H1 (cell line): ENCODE results near the gene POLG.

ENCODE experiments used
- ASH2L ChIP-seq: fragments of 200-600, 300-600 bp; sonication (generic); IDR thresholded peaks from one replicate; pipeline ENCODE4 v1.7.1; 2017; ENCODE audit warnings: low read length
- CREB1 ChIP-seq: IDR thresholded peaks from 2 replicates; pipeline ENCODE4 v1.6.1; 2012; ENCODE audit warnings: inconsistent platforms
- EZH2 ChIP-seq: fragments of 200-600 bp; sonication (generic); IDR thresholded peaks from 2 replicates; pipeline ENCODE4 v1.7.1; 2012; ENCODE audit warnings: low read depth, mild to moderate bottlenecking, moderate library complexity, low read length, inconsistent platforms; ENCODE audit not compliant: severe bottlenecking
- GABPA ChIP-seq: IDR thresholded peaks from 2 replicates; pipeline ENCODE4 v1.6.1; 2011; ENCODE audit warnings: mild to moderate bottlenecking, low read length, moderate library complexity, borderline replicate concordance; ENCODE audit not compliant: insufficient read depth
- JUND ChIP-seq: IDR thresholded peaks from 2 replicates; pipeline ENCODE4 v1.6.1; 2011; ENCODE audit warnings: mild to moderate bottlenecking, improper control_type of control experiment, low read length
- KDM1A ChIP-seq: fragments of 200-600, 300-600 bp; sonication (generic); IDR thresholded peaks from 2 replicates; pipeline ENCODE4 v1.7.1; 2016; ENCODE audit warnings: mild to moderate bottlenecking, low read length, borderline replicate concordance
- POLR2A ChIP-seq, 2 experiments: IDR thresholded peaks; 1 replicate in 1 of 2; 2 replicates in 1 of 2; pipeline ENCODE4 v1.6.1; 2011; ENCODE audit warnings: low read depth in 2 of 2, low read length in 2 of 2, mild to moderate bottlenecking in 2 of 2; ENCODE audit errors: control extremely low read depth in 1 of 2
- POLR2AphosphoS5 ChIP-seq: IDR thresholded peaks from 2 replicates; pipeline ENCODE4 v1.6.1; 2011; ENCODE audit warnings: low read depth, low read length
- RFX5 ChIP-seq: IDR thresholded peaks from 2 replicates; pipeline ENCODE4 v1.6.1; 2011; ENCODE audit warnings: low read depth, low read length, improper control_type of control experiment, borderline replicate concordance
- RNF2 ChIP-seq: fragments of 200-900, 300-1000 bp; sonication (generic); IDR thresholded peaks from 2 replicates; pipeline ENCODE4 v1.7.1; 2016; ENCODE audit warnings: borderline replicate concordance, low read depth, mild to moderate bottlenecking, antibody characterized with exemption, low read length; ENCODE audit not compliant: poor library complexity, severe bottlenecking; ENCODE audit errors: missing control alignments
- SP2 ChIP-seq: IDR thresholded peaks from 2 replicates; pipeline ENCODE4 v1.6.1; 2012; ENCODE audit warnings: mild to moderate bottlenecking, low read length, inconsistent platforms
- SRF ChIP-seq: IDR thresholded peaks from 2 replicates; pipeline ENCODE4 v1.6.1; 2011; ENCODE audit warnings: mild to moderate bottlenecking, low read depth, low read length, moderate library complexity
- YY1 ChIP-seq: IDR thresholded peaks from 2 replicates; pipeline ENCODE4 v1.6.1; 2011; ENCODE audit warnings: low read depth, mild to moderate bottlenecking, low read length
- TF ChIP-seq, protein P1 (sequence below), 3 experiments: IDR thresholded peaks; 1 replicate in 2 of 3; 2 replicates in 1 of 3; pipeline versions ENCODE4 v1.5.1 to v1.6.1; 2011; ENCODE audit warnings: low read length in 3 of 3, mild to moderate bottlenecking in 3 of 3, inconsistent platforms in 2 of 3, low read depth in 1 of 3, moderate library complexity in 1 of 3; ENCODE audit not compliant: insufficient read depth in 1 of 3; ENCODE audit errors: control extremely low read depth in 1 of 3

DNA sequence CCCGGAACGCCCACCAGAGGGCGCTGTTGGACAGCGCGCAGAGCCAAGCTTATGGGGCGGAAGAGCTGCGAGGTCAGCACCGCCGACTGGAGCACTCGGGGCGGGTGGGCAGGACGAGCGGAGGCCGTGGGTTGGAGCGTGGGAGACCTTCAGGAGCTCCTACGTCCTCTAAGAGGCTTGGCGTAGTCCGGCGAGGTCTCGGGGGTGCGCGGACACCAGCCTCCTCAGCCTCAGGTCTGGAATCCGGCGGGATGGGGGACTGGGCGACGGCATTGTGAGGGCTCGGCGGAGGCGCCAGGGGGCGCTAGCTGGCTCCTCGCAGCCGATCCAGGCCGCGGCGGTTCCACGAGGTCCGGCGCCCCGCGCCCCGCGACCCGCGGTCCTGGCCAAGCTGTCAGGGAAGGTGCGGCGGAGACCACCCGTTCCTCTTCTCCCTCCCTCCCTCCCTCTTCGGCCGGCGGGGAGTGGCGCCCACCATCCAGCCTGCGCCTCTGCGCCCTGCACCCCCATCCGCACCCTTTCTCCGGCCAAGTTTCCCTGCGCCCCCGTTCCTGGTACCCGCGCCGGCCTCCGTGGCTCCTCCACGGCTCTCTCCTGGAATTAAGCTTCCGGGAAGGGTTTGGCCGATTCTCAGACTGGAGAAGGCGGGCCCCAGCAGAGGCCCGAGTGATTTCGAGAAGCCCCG, 24.3 kb upstream of the POLG start:
- TF ChIP-seq, protein P1, sequence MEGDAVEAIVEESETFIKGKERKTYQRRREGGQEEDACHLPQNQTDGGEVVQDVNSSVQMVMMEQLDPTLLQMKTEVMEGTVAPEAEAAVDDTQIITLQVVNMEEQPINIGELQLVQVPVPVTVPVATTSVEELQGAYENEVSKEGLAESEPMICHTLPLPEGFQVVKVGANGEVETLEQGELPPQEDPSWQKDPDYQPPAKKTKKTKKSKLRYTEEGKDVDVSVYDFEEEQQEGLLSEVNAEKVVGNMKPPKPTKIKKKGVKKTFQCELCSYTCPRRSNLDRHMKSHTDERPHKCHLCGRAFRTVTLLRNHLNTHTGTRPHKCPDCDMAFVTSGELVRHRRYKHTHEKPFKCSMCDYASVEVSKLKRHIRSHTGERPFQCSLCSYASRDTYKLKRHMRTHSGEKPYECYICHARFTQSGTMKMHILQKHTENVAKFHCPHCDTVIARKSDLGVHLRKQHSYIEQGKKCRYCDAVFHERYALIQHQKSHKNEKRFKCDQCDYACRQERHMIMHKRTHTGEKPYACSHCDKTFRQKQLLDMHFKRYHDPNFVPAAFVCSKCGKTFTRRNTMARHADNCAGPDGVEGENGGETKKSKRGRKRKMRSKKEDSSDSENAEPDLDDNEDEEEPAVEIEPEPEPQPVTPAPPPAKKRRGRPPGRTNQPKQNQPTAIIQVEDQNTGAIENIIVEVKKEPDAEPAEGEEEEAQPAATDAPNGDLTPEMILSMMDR (IDR thresholded peaks at IDR 0.05; ENCODE audit: control extremely low read depth in 1 of 3, insufficient read depth in 1 of 3, low read depth in 1 of 3, low read length in 3 of 3) = peak in 2 of 3 experiments; percentile 67 to 95; a peak in 3 of 4 replicates
- TF ChIP-seq CREB1 = no peak
- TF ChIP-seq GABPA = no peak
- TF ChIP-seq KDM1A = no peak
- TF ChIP-seq RNF2 = no peak
- TF ChIP-seq POLR2A (IDR thresholded peaks at IDR 0.05; ENCODE audit: control extremely low read depth in 1 of 2, low read depth in 2 of 2, low read length in 2 of 2) = no peak
- TF ChIP-seq SP2 = no peak
- TF ChIP-seq EZH2 = no peak
- TF ChIP-seq POLR2AphosphoS5 = no peak
- TF ChIP-seq YY1 = no peak
- TF ChIP-seq JUND = no peak
- no peak for TF ChIP-seq RFX5
- TF ChIP-seq SRF = no peak
- TF ChIP-seq ASH2L = no peak
